Measurements from ENCODE around the gene HVCN1. TPM values are rescaled to one million over a fixed set of nuclear protein-coding genes. Genes with fewer than 3 reads are reported as not detected.

Gene HVCN1
- total RNA-seq, 1 donor from 2014 or later = 0.71 TPM

GRCh38 chr12:110679201-110679600 is 9.7 kb downstream of the HVCN1 start:
- no peak overlapping the region for H3K27ac Mint-ChIP-seq (ENCODE audit: unreplicated experiment)
- no peak overlapping the region for H3K4me3 Mint-ChIP-seq (ENCODE audit: unreplicated experiment)
- H3K4me1 Mint-ChIP-seq (ENCODE audit: low read depth, unreplicated experiment) = no peaks in the 10 kb centered on the region
- no peak for DNase-seq
- no peaks in the 10 kb centered on the region for H3K9me3 Mint-ChIP-seq (ENCODE audit: unreplicated experiment)
- peaks cover 2% of the 10 kb centered on the region for H3K27me3 Mint-ChIP-seq (ENCODE audit: unreplicated experiment)
- H3K36me3 Mint-ChIP-seq (ENCODE audit: unreplicated experiment) = peaks cover 5% of the 10 kb centered on the region
- no peak for TF ChIP-seq CTCF (IDR thresholded peaks at IDR 0.05; ENCODE audit: partially characterized antibody, unreplicated experiment)

- DNase-seq = no peak
- Mint-ChIP-seq H3K27ac (ENCODE audit: unreplicated experiment) (no peak overlapping the region), H3K27me3 (ENCODE audit: unreplicated experiment) (peaks cover 2% of the 10 kb centered on the region)
These were observed 10.9 kb downstream of the HVCN1 start for GRCh38 chr12:110677982-110678381.

GRCh38 chr12:110677206-110677911 is 11.6 kb downstream of the HVCN1 start:
- DNase-seq = no peak
- Mint-ChIP-seq H3K9me3 (ENCODE audit: unreplicated experiment) (no peaks in the 10 kb centered on the region), H3K27me3 (ENCODE audit: unreplicated experiment) (peaks cover 2% of the 10 kb centered on the region), H3K27ac (ENCODE audit: unreplicated experiment) (no peak overlapping the region), H3K4me3 (ENCODE audit: unreplicated experiment) (no peak overlapping the region), H3K4me1 (ENCODE audit: low read depth, unreplicated experiment) (no peaks in the 10 kb centered on the region), H3K36me3 (ENCODE audit: unreplicated experiment) (peaks cover 5% of the 10 kb centered on the region)
- TF ChIP-seq CTCF (IDR thresholded peaks at IDR 0.05; ENCODE audit: partially characterized antibody, unreplicated experiment) = no peak

More at GRCh38 chr12:110677982-110678381, 10.9 kb downstream of the HVCN1 start:
- Mint-ChIP-seq H3K36me3 (ENCODE audit: unreplicated experiment) (peaks cover 5% of the 10 kb centered on the region), H3K9me3 (ENCODE audit: unreplicated experiment) (no peaks in the 10 kb centered on the region), H3K4me1 (ENCODE audit: low read depth, unreplicated experiment) (no peaks in the 10 kb centered on the region), H3K4me3 (ENCODE audit: unreplicated experiment) (no peak overlapping the region)
- TF ChIP-seq CTCF (IDR thresholded peaks at IDR 0.05; ENCODE audit: partially characterized antibody, unreplicated experiment) = no peak

GRCh38 chr12:110676171-110676570 is 12.7 kb downstream of the HVCN1 start:
- DNase-seq = no peak
- Mint-ChIP-seq H3K4me1 (ENCODE audit: low read depth, unreplicated experiment) (no peaks in the 10 kb centered on the region), H3K27ac (ENCODE audit: unreplicated experiment) (no peak overlapping the region), H3K9me3 (ENCODE audit: unreplicated experiment) (no peaks in the 10 kb centered on the region), H3K4me3 (ENCODE audit: unreplicated experiment) (no peak overlapping the region), H3K27me3 (ENCODE audit: unreplicated experiment) (peaks cover 2% of the 10 kb centered on the region), H3K36me3 (ENCODE audit: unreplicated experiment) (peaks cover 5% of the 10 kb centered on the region)
- no peak for TF ChIP-seq CTCF (IDR thresholded peaks at IDR 0.05; ENCODE audit: partially characterized antibody, unreplicated experiment)

GRCh38 chr12:110670161-110670701 is 18.7 kb downstream of the HVCN1 start:
- H3K4me1 Mint-ChIP-seq (ENCODE audit: low read depth, unreplicated experiment) = no peaks in the 10 kb centered on the region
- H3K36me3 Mint-ChIP-seq (ENCODE audit: unreplicated experiment) = peaks cover 14% of the 10 kb centered on the region
- H3K4me3 Mint-ChIP-seq (ENCODE audit: unreplicated experiment) = no peak overlapping the region
- H3K27me3 Mint-ChIP-seq (ENCODE audit: unreplicated experiment) = no peaks in the 10 kb centered on the region
- H3K27ac Mint-ChIP-seq (ENCODE audit: unreplicated experiment) = no peak overlapping the region
- peaks cover 14% of the 10 kb centered on the region for H3K9me3 Mint-ChIP-seq (ENCODE audit: unreplicated experiment)
- no peak for TF ChIP-seq CTCF (IDR thresholded peaks at IDR 0.05; ENCODE audit: partially characterized antibody, unreplicated experiment)
- no peak for DNase-seq

All from glutamatergic neuron (in vitro differentiated cells).